Stimulated activated CD4-positive, alpha-beta T cell treated with anti-CD3 and anti-CD28 coated beads, Interleukin-2, amount 100 ng/mL, for 4 hours (primary cell): ENCODE data around the gene TENM3.
"Not testable (repeated sequence)": the region's sequence is repeated elsewhere in the genome, so short reads cannot be mapped to it uniquely, and the experiment has no call there.

ENCODE experiments used
- DNase-seq: peaks from one replicate; pipeline ENCODE4 v3.0.0-alpha.2; 2020; ENCODE audit warnings: low read depth

TENM3 gene

DNA sequence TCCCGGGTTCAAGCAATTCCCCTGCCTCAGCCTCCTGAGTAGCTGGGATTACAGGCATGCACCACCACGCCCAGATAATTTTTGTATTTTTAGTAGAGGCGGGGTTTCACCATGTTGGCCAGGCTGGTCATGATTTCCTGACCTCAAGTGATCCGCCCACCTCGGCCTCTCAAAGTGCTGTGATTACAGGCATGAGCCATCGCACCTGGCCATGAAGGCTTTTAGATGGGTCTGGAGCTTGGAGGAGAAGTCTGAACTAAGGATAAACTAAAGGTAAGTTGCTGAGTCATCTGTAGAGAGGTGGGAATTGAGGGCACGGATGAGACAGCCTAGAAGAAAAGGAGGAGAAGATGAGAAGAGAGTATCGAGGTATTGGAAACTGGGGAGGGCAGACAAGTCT is at the start of gene TENM3:
Gene TENM3 (plus strand): TSS at position 199 of the 400 bp plus-strand sequence. CDS start 80,619 bp downstream, outside the sequence.
- not testable (repeated sequence) for DNase-seq

DNA sequence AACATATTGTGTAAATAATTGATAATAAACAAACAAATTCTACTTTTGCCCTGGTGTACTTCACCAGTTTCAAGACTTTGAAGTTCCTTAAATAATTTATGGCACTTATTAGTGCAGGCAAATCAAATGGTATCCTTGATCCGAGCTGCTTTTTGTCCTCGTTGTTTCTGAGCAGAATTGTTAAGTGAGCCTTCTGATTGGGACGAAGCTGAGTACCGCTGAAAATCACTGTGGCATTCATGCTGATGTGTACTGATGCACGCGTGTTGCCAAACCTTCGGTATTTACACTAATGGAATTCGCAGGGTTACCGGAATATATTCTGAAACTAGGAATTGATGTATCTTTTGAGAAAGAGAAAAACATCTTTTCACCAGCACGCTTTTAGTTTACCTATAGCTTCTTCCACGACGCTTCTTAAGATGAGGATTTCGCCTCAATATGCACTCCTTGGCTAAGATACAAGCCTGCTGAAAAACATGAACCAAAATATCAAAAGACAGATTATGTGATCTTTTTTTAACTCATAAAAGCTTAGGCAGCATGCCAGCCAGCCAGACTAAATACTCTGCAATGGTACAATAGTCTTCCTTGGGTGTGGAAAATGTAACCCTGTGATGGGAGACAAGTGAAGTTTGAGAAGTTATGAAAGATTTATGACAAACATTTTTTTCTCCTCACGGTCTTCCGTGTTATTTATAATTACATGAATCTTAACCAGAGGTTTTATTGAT is 48.9 kb upstream of the TENM3 start:
- DNase-seq: no peak

- no peak for DNase-seq
Observed at GRCh38 chr4:182197611-182198010, 45.6 kb upstream of the TENM3 start.

DNA sequence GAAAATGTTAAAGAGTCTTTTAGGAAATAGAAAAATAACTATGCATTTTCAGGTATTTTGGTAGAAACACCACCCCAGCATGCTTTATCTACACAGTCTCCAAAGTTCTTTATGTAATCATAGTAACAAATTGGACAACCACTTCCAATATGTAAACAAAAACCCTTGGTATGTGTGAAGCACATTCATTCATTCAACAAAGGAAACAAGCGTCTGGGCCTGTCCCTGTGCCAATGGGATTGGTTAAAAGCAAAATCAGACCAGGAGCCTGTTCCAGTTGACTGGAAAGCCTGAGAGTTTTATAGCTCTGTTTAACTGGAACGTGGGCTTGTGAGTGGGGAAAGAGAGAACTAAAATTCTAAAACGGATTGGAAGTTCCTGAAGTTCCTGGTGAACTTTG is 41.3 kb upstream of the TENM3 start:
- DNase-seq: no peak

- no peak for DNase-seq
Observed at GRCh38 chr4:182202650-182203049, 40.6 kb upstream of the TENM3 start.

GRCh38 chr4:182203872-182204411 is 39.3 kb upstream of the TENM3 start:
- DNase-seq: no peak

DNA sequence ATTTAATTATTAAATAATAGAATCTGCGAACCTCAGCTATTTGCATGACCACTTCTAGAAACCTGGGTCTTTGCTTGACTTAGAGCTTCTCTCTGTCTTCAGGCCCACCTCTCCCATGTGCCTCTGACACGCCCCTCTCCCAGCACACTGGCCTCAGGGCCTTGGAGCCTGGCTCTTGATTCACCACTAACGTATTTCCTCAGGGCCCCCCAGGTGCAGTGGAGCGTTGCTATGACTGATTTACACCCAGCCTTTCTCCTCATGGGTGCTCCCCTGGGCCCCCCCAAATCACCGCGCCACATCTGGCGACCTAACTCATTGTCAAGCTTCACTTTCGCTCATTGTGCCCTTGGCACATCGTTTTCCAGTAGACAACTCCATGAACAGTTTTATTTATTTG is 37.9 kb upstream of the TENM3 start:
- DNase-seq: no peak

DNA sequence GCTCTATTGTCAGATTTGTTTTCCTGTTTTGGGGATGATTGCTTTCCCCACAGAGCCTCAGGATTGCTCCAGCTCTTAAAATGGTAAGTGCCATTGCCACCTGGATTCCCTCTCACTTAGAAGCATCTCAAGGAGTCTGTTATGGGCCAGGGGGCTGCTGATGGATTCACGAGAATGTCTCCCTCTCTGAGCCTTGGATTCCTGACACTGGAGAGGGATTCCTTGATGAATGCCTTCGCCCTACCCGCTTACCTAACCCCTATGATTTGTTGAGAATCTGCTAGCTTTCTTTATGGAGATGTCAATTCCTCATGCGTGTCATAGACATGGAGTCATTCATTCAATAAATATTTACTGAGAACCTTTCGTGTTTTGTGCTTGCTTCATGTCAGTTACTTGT is 36.9 kb upstream of the TENM3 start:
- DNase-seq: no peak

- DNase-seq: no peak
Observed at GRCh38 chr4:182206916-182207315, 36.3 kb upstream of the TENM3 start.

DNA sequence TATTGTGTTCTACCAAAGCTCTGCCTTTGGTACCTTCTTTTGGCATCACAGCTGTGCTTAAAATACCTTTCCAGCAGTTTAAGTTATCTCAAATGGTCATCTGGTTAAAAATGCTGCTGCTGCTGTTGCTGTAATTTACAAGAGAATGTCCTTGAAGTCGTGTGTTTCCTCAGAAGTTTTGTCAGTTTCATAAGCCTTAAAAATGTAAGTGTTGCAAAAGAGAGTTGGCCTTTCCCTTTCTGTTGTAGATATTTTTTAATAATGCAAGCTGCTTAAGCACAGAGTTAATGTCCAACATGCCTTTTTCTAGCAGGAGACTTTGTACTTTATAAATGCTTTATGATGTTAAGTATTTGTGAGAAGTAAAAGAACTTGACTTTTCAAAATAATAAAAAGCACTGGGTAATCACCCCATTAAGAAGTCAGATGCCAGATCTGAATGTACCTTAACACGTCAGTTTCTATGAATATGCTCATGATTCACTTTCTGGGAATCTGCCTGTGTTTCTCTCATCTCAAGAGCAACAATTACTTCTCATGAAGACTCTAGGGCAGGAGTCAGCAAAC is 35.3 kb upstream of the TENM3 start:
- no peak for DNase-seq

DNA sequence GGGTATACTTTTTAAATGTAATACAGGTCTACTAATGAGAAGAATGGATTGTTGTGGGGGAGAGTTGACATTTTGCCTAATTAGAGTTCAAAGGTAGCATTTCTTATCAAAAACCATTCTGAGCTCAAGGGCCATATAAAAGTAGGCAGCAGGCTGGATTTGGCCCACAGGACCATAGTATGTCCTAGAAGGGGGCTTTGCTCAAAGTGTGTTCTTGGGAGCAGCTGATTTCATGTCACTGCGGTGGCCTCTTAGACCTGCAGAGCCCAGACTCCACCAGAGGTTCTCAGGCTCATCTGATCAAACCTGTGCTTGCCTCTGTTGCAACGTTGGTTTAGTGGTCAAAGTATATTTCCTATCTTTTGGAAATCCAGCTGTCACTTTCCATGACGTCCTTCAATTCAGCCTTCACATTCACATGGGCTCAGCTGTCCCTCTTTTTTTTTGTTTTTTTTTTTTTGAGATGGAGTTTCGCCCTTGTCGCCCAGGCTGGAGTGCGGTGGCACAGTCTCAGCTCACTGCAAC is 34.6 kb upstream of the TENM3 start:
- DNase-seq: no peak

DNA sequence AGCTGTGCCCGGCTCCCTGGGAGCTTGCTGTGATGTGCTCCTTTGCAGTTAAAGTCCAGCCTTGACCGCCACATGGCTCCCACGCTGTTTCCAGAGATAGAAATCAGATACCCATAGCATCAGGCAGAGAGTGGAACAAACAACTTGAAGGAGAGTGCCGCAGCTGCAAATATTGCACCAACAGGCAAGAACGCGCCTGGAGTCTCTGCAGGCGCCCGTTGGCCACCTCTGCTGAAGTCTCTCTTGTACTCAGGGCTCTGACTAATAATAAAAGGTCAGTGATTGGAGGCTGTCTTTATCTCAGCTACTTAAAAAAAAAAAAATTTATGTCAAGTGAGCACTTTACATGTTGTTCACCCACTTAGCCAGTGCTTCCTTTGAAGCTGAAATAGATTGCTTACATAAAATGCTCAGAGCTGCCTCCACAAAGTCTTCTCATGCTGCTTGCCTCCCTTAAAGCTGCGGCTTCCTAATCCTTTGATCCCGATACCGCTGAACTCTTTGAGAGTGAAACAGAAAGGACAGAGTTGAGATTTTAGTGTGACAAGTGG is 30.9 kb upstream of the TENM3 start:
- DNase-seq: no peak

DNA sequence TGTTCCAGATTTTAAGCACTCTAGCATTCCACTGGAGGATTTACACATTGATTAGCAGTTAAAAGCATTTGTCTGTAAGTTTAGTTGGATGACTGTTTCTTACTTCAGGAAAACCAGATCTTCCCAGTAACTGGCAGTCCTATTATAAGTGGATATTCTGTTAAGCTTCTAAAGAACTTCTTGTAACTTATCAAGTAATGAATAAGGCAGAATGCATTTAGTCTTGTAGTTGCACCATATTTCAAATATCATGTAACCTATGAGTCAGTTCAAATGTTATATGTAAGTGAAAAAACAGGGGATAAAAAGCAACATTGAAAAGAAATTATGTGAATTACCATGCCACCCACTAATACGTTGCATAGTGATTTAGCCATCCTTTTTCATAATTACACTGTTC is 30.2 kb upstream of the TENM3 start:
- DNase-seq: no peak

DNA sequence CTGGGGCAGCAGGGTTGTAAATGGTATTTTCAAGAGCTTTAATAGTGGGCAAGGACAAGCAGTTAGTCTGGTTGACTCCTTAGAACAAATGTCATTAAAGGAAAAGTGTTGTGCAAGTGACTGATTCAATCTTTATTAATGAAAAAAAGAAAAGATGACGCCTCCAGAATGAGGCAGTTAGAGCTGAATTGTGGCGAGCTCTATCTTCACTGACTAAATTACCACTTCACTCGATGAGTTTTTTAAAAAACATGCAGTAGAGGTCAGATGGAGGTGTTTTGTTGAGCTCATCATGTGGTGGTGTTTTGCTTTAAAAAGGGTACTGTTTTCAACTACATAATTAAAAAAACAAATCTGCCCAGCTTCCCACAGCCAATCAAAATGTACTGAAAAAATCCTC is 28.1 kb upstream of the TENM3 start:
- no peak for DNase-seq

GRCh38 chr4:182216005-182216404 is 27.2 kb upstream of the TENM3 start:
- DNase-seq: no peak

GRCh38 chr4:182219411-182220056 is 23.7 kb upstream of the TENM3 start:
- DNase-seq: no peak

- no peak for DNase-seq
Observed at GRCh38 chr4:182221987-182222386, 21.2 kb upstream of the TENM3 start.

DNA sequence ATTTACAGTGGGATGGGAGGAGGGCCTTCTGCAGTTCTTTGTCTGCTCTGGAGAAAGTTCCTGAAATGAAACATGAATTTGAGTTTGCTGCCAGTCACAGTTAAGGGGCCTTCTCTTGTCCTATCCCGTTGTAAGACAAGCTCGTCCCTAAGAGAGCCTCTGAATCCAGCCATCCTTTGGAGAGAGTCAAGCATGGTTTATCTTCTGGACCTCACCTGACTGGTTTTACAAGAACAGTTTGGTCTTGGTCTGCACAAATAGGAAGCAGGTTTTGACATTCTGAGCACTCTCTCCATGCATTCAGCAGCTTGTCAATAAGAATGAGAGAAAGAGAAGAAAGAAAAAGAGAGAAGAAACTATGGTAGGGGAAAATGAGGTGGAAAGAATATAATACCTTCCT is 20.4 kb upstream of the TENM3 start:
- DNase-seq: no peak

DNA sequence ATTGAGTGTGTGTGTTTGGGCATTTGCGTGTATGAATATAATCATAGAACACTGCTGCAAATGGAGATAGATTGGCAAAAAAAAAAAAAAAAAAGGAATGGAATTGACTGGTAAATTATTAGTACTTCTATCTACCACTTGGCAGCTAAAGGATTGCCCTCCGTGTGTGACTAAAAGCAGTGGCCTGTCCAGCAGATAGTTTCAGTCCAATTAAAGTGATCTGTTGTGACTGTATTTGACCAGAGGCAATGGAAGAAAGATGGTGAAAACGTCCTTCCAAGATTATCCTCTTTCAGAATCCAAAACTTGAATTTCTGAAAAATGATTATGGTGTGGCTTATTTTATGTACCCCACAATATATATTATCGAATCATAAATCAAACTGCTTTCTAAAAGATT is 19.5 kb upstream of the TENM3 start:
- no peak for DNase-seq

GRCh38 chr4:182224192-182224850 is 18.9 kb upstream of the TENM3 start:
- DNase-seq: no peak

GRCh38 chr4:182225257-182225852 is 17.8 kb upstream of the TENM3 start:
- DNase-seq: no peak

DNA sequence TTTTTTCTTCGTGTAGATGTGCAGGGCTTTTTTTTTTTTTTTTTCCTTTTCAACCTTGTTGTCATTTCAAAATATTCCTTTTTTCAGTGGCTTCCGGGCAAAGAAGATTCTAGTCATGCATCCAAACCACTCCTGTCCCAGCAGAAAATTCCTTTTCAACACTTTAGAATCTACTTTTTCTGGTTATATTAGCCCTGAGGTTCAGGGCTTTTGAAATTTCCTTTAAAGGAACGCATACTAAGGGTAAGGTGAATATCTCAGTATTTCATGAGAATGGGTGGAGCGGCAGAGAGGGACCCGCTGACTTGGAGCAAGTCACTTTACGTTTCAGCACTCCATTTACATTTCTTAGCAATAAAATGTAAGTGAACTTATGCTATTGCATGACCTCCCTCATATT is 15.6 kb upstream of the TENM3 start:
- DNase-seq: no peak
